ENCODE results near the gene CTSS.
A peak's percentile ranks its signal among the peaks of the same experiment; 100 is the strongest.
"Not testable (repeated sequence)": the region's sequence is repeated elsewhere in the genome, so short reads cannot be mapped to it uniquely, and the experiment has no call there.

Gene CTSS

DNA sequence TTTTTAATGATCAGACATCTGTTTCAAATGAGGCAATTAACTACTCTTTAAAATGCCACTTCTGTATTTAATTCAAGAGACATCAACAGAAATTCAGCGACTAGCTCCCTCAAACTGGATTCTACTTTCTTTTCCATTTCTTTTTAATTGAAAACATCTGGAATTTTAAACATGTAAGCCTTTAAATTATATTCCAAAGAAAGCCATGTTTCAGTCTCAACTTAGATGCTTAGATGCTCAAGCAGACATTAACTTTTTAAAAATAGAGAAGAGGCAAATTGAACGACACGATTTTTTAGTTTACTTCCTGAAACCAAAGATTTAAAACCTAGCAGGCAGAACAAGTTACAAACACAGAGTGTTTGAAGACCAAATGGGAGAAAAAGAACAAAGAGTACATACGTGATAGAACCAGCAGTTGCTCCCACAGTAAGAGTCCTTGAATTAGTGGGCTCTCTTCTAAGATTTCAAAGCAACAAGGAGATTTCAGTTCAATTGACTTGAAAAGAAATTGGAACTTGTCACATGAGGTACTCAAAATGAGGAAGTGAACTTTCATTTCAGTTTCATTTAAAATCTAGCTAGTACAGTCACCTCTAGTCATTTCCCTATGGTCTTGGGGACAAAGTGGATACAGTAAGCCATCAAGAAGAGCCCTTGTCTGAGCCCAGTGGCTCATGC is at the start of gene CTSS:
Gene CTSS, minus strand, starts transcription at position 483 of the 681 bp plus-strand sequence. CDS start 1,015 bp downstream, outside the sequence.
- peak; percentile 5 for DNase-seq (ENCODE audit: low read depth, low spot score)

DNA sequence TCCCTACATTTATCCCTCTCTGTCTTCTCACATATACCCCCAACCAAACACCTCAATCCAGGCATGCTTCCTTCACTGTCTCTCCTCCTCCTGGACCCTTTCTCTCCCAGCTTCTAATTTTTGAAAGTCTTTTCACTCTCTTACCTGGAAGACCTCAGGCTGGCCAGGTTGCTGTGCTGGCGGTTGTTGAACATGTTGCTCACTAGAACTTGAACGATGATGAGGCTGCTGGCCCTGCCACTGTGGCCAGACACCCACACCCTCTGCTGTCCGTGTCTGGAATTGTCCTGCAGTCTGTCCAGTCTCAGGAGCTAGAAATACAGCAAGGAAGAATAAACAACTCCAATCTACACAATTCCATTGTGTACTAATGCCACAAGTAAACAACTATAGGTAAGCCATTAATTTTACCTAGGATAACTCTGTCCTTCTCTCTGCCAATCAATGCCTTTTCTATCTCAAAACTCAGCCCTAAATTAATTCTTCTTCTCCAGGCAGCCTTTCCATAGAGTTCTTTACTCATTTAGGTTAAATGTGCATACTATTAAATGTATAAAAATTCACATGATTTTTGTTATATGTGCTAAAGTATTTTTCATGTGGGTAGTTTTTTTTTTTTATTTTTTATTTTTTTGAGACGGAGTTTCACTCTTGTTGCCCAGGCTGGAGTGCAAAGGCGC is 47.6 kb upstream of the CTSS start:
- DNase-seq (ENCODE audit: low read depth, low spot score) = peak; percentile 83

DNA sequence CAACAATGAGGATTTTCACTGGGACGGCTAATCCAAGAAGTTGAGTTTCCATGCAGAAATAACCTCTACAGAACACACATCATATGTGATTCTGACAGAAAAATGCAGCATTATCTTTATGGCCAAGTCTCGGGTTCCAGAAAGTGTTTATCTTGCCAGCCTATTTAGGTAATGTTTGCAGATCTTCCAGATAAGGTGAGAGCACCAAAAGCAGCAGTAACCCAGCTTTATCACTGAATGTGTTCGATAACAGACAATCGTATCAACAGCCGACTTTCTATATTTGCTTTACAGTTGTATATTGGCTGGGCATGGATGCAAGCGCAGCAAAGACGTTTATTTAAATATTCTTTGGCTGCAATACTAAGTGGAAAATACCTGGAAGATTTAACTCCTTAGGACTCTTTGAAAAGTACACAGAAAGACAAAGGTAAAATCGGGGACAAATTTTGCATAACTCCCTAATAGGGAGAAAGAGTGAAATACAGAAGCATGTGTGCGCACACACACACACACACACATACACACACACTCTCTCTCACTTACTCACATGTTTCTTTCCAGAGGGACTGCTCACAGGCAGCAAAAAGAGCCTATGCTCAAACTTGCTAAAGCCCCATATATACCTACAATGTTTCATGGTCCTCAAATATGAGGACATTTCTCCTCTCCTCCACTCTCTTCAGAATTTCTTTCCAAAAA is 45.5 kb upstream of the CTSS start:
- DNase-seq (ENCODE audit: low read depth, low spot score) = no peak

DNA sequence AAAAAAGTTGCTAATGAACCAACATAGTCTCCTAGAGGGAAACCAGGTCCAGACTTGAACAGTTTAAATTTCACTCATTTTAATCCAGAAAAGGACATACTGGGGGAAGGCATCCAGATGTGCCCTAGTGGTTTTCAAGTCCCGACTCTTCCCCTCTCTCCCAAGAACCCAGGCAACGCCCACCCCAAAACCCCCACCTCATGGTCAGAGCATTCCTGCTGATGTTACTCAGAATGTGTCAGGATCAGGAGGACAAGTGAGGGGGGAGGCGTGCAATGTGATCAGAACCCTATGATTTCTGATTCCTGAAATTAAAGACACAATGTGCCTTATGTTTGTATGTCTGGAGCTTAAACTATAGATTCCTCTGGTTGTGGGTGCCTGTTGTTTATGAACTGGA is 44.1 kb upstream of the CTSS start:
- DNase-seq (ENCODE audit: low read depth, low spot score) = peak; percentile 45

DNA sequence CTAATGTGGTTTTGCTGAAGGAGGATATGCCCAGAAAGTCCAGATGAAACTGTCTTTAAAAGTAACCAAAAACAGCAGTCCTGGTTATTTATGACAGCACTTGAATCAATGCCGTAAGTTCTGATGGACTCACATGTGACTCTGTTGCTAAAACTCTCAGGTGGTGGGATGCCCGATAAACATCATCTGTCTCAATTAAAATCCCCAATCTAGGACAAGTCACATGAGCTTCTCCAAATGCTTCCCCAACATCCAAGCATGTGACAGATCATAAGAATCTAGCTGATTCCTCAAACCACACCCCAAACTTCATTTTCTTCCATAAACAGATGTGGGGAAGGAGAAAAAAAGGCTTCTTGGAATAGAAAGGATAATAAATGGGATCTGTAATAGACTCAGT is 43.3 kb upstream of the CTSS start:
- no peak for DNase-seq (ENCODE audit: low read depth, low spot score)

DNA sequence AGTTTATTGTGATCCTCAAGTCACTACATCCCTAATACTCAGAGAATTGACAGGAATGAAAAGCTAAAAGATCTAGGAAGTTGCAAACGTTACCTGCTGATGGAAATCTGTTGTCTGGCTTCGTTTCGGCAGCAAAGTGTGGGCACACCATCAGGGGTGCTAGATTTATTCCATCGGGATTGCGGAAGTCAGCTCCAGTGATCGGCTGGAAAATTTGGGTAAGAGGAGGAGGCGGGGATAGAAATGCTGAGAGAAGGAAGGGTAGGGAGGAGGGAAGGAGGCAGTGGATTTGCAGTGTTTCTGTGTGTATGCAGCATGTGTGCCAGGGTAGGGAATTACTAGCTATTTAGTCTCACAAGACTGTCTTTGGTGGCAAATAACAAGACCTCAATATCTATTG is 42.5 kb upstream of the CTSS start, which contains the start of gene CTSK:
Gene CTSK, minus strand, starts transcription at position 140 of the 400 bp plus-strand sequence. CDS start 1,455 bp downstream, outside the sequence.
- no peak for DNase-seq (ENCODE audit: low read depth, low spot score)

DNA sequence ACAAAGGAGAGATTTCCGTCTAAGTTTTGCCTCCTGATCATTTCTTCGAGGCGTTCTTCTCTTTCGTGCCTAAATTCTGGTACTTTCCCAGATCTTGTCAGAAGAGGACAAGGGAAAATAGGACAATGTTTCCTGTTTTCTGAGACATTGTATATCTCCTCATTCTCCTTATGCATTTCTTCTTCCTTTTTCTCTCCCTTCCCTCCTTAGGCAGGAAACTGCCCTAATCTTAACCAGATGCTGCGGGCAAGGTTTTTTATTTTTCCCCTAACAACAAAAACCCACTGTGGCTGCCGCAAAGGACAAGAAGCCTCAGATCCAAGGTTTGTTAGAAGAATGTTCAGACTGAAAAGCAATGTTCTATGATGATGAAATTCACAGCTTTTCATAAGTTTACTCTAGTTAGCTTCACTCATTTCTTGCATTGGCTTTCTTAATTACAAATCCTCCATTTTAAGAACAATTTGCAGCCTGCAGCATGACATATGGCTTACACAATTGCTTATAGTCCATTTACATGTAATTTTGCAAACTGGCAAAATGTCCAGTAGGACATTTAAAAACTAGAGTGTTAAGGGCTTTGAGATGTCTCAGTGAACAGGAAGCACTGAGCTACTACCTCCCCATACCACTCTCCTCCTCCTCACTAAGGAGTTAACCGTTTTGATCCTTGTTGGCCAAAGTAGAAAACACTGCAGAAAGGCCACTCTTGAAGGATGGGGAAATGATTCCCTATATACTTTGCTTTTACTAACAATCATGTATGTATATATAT is 41.9 kb upstream of the CTSS start:
- DNase-seq (ENCODE audit: low read depth, low spot score) = no peak

DNA sequence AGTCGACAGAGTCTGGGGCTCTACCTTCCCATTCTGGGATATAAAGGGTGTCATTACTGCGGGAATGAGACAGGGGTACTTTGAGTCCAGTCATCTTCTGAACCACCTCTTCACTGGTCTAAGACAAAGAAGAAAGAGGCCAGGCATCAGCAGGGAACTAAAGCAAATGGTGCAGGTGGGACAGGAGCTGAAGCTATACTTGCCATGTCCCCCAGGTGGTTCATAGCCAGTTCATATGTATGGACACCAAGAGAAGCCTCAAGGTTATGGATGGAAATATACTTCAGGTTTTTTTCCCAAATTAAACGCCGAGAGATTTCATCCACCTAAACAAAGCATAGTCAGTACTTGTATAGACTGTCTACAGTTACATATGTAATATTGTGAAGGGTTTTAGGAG is 40.3 kb upstream of the CTSS start:
- no peak for DNase-seq (ENCODE audit: low read depth, low spot score)

DNA sequence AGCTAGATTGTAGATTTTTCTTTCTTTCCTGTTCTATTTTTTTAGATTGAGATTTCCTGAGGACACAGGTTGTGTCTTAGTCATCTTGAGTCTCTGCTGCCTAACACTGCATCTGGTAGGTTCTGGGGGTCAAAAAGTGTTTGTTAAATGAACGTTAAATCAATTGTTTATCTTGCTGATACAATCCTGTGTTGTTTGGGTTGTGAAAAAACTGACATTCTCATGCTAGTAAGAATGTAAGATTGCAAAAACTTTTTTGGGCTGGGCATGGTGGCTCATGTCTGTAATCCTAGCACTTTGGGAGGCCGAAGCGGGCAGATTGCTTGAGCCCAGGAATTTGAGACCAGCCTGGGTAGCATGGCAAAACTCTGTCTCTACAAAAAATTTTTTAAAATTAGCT is 39.1 kb upstream of the CTSS start:
- DNase-seq (ENCODE audit: low read depth, low spot score) = no peak

DNA sequence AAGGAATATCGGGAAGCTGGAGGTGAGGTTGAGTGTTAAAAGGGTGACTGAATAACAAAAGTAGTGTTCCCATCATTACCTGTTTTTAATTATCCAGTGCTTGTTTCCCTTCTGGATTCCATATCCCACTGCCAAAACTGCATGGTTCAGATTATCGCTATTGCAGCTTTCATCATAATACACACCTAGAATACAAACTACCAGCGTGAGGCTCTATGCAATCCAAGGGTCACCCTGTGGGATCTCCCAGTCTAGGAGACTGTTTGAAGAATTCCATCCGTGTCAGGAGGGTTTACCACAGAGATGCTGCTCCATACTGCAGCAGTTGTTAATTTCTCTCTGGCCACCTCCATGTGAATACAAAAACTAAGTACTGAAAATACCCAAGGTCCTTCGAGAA is 33.5 kb upstream of the CTSS start:
- DNase-seq (ENCODE audit: low read depth, low spot score) = peak; percentile 50

DNA sequence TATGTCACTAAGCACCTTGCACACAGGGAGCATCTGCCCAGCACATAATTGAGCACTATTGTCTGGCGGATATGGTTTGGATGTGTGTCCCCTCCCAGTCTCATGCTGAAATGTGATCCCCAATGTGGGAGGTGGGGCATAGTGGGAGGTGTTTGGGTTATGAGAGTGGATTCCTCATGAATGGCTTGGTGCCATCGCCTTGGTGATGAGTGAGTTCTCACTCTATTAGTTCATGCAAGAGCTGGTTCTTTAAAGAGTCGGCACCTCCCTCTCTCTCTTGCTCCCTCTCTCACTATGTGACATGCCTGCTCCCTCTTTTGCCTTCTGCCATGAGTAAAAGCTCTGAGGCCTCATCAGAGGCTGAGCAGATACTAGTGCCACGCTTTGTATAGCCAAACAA is 32.9 kb upstream of the CTSS start:
- DNase-seq (ENCODE audit: low read depth, low spot score) = peak; percentile 66

DNA sequence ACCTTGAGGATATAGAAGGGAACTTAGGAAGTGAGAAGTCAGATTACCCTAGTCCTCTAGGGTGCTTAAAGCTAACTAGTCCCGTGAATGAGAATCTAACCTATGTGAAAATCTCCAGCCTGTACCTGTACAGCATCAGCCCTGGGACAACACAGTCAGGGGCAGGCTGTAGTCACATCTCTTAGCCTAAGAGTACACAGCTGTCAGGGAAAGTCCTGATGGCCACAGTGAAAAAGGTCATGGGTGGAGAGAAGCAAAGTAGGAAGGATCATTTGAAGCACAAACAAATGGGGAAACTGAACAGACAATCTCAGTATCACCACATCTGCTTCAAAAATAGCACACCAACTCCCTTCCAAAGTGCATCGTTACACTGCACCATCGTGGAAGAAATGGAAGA is 30.8 kb upstream of the CTSS start:
- no peak for DNase-seq (ENCODE audit: low read depth, low spot score)

DNA sequence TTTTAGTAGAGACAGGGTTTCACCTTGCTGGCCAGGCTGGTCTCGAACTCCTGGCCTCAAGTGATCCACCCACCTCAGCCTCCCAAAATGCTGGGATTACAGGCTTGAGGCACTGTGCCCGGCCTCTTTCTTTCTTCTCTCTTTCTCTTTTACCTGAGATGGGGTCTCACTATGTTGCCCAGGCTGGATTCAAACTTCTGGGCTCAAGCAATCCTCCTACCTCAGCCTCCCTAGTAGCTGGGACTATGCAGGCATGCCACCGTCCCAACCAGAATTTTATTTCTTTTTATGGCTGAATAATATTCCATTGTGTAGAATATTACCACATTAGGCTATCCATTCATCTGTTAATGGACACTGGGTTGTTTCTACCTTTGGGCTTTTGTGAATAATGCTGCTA is 28.2 kb upstream of the CTSS start:
- not testable (repeated sequence) for DNase-seq (ENCODE audit: low read depth, low spot score)

DNA sequence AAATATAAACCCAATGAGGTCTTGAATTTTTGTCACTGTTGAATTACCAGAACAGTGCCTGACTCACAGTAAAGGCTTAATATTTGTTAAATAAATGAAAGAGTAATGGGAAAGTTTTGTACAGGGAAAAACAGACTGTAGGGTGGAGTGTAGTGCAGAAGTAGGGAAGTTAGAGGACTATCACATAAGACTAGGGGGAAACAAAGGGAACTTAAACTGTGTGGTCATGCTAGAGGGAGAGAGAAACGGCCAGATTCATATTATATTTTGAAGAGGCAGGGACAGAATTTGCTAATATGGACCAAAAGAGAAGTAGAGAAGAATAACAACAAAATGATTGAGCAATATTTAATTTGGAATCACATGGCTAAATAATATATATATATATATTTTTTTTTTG is 27.6 kb upstream of the CTSS start:
- no peak for DNase-seq (ENCODE audit: low read depth, low spot score)

DNA sequence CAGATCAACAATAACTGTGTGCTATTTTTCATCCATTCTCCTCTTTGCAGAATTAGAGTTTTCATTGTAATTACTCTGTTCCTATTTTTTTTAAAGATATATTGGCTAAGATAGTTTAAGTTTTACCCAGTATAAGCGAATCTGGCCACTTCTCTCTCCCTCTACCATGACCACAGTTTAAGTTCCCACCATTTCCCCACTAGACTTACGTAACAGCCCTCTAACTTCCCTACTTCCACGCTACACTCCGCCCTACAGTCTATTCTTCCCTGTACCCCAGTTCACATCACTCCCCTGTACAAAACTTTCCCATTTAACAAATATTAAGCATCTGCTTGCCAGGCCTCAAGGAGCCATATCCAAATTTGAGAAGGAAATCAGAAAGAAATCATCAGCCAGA is 26.0 kb upstream of the CTSS start:
- no peak for DNase-seq (ENCODE audit: low read depth, low spot score)

DNA sequence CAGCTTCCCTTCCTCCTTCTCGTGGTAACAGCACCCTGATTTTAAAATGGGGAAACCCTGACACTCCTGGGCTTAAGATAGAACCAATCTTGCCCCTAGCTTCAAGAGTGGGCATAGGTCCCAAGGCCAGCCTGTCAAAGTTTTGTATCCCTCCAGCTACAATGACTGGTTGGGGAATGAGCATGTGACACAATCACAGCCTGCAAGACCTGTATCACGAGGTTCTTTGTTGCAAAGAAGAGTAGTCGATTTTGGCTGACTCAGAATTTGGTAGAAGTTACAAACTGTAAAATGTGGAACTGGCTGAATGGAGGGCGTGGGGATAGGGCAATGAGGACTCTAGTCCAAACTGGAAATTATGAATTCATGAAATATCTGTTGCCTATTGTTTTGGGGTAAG is 23.8 kb upstream of the CTSS start:
- no peak for DNase-seq (ENCODE audit: low read depth, low spot score)

DNA sequence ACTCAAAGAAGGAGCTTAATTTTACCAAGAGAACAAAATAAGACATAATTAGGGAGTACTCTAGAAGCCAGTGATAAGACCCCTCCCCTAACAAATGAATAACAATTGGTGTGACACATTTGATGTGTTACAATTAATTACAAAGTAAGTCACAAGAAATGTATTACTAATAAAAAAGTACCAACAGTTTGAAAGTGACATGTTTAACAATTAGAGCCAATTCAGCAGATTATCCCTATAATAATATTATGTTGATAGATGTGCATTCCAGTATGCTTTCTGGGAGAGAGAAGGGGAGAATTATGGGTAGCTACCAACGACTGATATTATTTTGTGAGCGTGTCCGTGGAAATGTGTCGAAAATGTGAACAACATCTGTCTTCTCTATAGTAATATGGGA is 23.4 kb upstream of the CTSS start:
- DNase-seq (ENCODE audit: low read depth, low spot score) = no peak

DNA sequence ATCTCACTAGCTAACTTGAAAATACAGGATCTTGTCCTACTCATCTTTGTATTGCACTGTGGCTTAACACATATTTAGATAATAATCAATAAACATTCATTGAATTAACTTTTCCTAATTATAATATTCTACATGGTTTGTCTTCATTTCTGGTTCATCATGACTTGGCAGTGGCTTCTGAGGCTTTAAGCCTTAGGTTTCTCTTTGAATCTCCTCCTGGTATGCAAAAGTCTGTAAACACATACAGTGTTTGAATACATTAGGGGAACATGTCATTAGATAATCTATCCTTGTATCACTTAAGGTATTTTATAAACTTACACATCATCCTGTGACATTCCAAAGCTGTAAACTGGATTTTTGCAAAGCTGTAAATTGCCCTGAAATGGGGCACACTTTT is 21.9 kb upstream of the CTSS start:
- DNase-seq (ENCODE audit: low read depth, low spot score) = no peak

DNA sequence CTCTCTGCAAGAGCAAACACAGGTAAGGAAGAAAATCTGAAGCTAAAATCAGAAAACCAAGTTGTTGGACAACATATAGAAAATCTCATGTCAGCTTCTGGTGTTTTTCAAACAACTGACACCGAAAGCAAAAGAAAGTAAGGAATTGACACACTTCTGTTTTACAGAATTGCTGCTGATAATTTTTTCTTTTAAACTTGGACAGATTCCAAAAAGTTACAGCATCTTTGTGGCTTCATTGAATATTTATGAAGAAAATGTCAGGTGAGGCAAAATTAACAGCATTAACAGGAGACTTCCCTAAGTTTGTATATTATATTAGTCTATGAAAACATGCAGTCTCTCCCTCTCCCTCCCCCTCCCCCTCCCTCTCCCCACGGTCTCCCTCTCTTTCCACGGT is 14.9 kb upstream of the CTSS start:
- no peak for DNase-seq (ENCODE audit: low read depth, low spot score)

DNA sequence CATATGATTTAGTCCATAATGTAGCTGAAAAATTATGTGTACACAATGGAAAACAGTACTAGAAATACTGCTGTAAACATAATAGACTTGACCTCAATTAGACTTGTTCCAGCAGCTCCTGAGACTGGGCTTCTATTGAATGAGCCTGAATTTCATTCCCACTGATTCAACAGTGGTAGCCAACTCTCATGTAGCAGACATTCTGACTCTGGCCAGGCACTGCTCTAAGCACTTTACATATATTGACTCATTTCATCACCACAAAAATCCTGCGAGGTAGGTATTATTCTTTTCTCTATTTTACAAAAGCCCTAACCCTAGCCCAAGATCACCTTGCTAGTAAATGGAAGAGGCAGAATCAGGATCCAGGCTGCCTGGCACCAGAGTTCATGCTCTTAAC is 12.8 kb upstream of the CTSS start:
- DNase-seq (ENCODE audit: low read depth, low spot score) = peak; percentile 40

DNA sequence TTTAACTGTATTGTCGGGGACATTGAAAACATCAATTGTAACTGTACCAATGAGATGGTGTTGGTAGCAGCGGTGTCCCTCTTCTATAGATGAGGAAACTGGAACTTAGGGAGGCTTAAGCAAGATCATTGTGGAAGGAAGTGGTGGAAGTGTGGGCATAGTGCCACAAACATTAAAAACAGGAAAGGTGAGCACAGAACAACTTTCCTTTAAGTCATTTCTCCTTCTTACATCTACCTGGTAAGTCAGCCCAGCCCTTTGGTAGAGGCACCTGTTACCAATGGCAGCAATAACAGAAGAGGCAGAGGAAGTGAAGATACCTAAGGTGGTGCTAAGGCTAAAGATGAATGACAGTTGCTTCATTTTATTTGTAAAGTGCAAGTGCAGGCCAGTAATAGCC is 12.0 kb upstream of the CTSS start:
- no peak for DNase-seq (ENCODE audit: low read depth, low spot score)

DNA sequence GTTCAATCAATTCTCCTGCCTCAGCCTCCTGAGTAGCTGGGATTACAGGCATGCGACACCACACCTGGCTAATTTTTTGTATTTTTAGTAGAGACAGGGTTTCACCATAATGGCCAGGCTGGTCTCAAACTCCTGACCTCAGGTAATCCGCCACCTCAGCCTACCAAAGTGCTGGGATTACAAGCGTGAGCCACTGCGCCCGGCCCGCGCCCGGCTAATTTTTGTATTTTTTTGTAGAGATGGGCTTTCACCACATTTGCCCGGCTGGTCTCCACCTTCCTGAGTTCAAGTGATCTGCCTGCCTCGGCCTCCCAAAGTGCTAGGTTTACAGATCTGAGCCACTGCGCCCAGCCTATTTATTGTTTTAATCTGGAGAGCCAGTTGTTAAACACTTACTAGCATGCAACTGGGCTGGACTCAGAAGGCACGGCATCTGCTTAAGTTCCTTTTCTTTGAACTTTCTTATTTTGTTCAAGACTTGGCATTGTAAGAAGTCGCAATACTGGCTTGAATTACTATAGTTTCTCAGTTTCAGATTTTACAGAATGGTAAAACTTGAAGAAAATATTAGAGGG is 10.4 kb upstream of the CTSS start:
- DNase-seq (ENCODE audit: low read depth, low spot score) = not testable (repeated sequence)

Data from astrocyte of the hippocampus (primary cell).